ENCODE measurements around the gene TUBA3D. TPM values are rescaled to one million over a fixed set of nuclear protein-coding genes. Genes with fewer than 3 reads are reported as not detected.
"Not testable (repeated sequence)": the region's sequence is repeated elsewhere in the genome, so short reads cannot be mapped to it uniquely, and the experiment has no call there.

The TUBA3D gene
- polyA plus RNA-seq, 3 donors = 0.33 to 0.57 (median 0.45) TPM

- DNase-seq (ENCODE audit: low read depth in 3 of 3, low spot score in 2 of 3) = not testable (repeated sequence)
Measured at GRCh38 chr2:131530626-131531344, 54.9 kb downstream of the TUBA3D start.

GRCh38 chr2:131531547-131532185 is 55.7 kb downstream of the TUBA3D start:
- not testable (repeated sequence) for DNase-seq (ENCODE audit: low read depth in 3 of 3, low spot score in 2 of 3)

Other genes with a start within 250 kb of the TUBA3D start
- gene RAB6D, start 112.0 kb upstream of the TUBA3D start, polyA plus RNA-seq (ENCODE audit: insufficient read length in 3 of 3) = 1 to 10 TPM; 2.0 to 2.3 (median 2.0) TPM
- gene MZT2A, start 16.3 kb downstream of the TUBA3D start, polyA plus RNA-seq (ENCODE audit: insufficient read length in 3 of 3) = 10 to 100 TPM; 31.9 to 49.1 (median 33.2) TPM
- gene CCDC74A, start 51.8 kb downstream of the TUBA3D start, polyA plus RNA-seq (ENCODE audit: insufficient read length in 3 of 3) = 10 to 100 TPM; 11.7 to 14.5 (median 12.1) TPM

Measured in right renal cortex interstitium (tissue), 3 donors.